Ammon's horn (tissue), 1 donor: ENCODE data around the gene CSAD.

Source experiments
- DNase-seq: peaks from one replicate; pipeline ENCODE4 v3.0.0-alpha.2; 2016; ENCODE audit warnings: low spot score

Gene CSAD

GRCh38 chr12:53199700-53200099 is 19.0 kb upstream of the CSAD start:
- DNase-seq = no peak

DNA sequence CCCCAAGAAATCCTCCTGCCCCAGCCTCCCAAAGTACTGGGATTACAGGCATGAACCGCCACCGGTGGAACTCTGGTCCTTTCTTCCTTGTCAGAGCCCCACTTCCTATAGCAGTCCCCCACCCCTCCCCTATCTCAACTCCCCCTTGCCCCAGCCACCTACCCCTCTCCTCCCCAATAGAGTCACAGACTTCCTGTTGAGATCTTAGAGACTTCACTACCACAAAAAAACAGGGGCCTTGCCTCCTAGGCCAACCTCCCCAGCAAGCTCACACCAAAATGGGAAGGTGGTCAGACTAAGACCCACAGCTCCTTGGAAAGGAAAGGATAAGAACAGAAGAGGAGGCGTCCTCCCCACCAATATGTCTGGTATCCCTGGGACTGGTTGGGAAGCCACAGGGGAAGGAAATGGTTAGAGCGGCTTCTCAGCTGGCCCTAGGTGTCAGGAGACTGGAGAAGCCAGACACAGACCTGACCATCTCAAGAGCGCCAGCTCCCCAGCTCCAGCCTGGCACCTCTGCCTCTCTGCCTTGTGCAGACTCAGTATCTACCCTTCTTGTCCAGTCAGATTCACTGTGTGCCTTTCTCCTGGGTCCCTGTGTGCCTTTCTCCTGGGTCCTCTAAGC is 17.9 kb upstream of the CSAD start:
- DNase-seq = no peak

- no peak for DNase-seq
Observed at GRCh38 chr12:53197011-53197640, 16.4 kb upstream of the CSAD start.

DNA sequence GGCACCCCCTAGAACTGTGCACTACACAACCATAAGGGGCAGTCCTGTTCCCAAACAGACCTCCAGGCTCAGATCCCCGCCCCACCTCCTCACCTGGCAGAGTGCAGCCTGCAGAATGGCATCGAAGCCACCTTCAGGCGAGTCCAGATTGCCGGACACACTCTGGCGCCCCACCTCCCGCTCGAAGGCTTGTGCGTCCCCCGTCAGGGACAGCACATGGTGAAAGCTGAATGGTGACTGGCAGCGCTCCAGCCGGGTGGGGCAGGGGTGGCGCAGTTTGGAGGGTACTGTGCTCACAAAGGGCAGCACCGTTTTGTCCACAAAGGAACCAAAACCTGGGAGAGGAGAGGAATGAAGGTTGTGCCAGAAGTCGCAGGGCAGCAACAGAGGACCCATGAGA is 15.8 kb upstream of the CSAD start:
- DNase-seq = no peak

- no peak for DNase-seq
Observed at GRCh38 chr12:53195516-53196420, 15.0 kb upstream of the CSAD start.

GRCh38 chr12:53194973-53195372 is 14.2 kb upstream of the CSAD start:
- DNase-seq = no peak

DNA sequence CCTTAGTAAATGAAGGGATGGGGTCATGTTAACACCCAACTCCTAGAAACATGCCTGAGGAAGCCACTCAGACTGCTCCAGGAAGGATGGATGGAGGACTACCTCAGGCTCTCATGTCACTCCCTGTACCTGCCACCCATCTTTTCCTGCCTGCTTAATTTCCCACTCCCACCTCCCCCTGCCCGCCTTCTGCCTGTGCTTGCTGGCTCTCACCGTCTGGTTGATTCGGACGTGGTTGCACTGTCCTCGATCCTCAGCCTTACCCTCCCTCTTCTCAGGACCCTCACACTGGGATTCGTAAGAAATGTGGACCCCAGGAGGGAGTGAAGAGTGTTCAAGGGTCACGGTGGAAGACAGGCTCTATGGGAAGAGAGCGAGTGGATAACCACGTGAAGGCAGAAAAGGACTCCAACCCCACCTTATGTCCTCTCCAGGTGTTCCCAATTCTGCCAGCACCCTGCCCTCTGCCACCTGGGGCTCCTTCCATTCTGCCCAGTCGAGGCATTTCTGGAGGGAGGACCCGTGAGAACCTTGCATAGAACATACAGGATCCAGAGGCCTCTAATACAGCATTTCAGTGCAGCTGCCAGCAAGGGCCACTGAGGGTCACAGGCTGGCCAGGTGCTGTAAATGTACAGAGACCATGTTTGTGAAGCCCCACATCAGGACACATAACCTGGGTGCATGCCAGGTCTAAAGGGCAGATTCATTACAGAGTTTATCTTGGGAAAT is 13.4 kb upstream of the CSAD start:
- DNase-seq = no peak

DNA sequence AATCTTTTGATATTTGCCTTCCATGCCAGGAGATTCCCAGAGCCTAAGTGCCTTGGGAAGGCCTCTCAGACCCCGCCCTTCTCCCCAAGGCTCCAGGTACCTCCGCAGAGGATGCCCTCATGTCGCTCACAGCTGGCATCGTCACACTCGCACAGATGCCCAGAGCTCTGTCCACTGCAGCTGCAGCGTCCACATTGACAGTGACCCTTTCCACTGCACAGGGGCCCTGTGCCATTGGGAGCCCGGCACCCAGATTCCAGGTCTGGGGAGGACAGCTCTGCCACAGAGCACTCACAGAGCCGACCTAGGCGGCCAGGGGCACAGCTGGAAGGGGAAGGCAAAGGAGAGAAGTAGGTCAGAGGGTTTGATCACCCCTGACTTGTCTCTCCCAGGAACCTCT is 12.3 kb upstream of the CSAD start:
- DNase-seq = no peak

DNA sequence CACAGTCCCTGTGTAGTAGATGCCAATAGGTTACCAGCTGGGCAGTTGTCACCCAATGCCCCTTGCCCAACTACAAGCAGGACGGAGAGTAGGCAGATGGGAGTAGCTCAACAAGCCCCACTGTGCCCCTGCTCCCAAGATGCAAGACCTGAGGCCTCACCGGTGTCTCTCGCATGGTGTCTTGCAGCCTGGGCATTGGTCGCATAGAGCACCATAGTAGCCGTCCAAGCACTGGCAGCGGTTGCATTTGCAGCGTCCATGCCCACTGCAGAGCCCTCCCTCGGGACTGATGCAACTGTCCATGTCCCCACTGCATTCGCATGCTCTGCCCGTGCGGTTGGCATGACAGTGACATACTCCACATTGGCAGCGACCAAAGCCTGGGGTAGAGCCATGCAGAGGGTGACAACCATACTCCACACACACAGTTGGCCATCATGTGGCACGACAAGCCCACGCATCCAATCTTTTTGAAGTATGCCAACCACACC is 11.9 kb upstream of the CSAD start:
- DNase-seq = no peak

- no peak for DNase-seq
Observed at GRCh38 chr12:53191885-53192530, 11.3 kb upstream of the CSAD start.

DNA sequence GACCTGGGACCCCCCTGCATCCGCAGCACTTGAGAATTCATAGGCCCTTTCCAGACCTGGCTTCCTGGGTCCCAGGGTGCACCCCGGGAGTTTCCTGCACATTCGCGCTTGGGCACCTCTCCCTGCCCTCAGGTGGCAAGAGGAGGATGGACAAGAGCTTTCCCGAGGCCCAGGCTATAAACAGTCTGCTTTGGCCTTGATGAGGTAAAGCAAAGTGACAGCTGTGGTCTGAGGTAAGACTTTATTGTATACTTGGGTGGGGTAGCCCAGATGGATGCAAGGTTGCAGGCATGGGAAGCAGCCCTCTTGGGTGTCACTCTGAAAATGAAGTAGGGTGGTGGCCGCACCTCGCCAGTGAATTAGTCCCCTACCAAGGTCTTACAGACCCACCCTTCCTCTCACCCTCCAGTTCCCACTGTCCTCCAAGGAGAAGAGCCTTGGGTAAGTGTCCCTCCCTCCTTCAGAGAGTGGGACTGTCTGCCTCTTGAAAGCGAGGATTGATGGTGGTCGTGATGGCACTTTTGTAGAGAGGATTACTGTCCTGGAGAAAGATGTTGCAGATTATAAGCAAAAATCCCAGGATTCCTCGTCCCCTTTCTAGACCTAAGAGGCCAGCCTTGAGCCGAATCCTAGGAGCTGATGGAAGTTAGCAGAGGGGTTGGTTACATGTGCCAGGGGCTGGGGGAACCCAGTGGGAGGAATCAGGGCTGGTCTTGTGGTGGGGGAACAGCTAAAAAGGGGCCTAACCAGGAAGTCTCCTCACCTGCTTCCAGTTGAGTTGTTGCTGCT is 10.6 kb upstream of the CSAD start:
- no peak for DNase-seq

- DNase-seq = no peak
Observed at GRCh38 chr12:53190108-53190729, 9.5 kb upstream of the CSAD start.

- DNase-seq = no peak
Observed at GRCh38 chr12:53187145-53187899, 6.6 kb upstream of the CSAD start.

DNA sequence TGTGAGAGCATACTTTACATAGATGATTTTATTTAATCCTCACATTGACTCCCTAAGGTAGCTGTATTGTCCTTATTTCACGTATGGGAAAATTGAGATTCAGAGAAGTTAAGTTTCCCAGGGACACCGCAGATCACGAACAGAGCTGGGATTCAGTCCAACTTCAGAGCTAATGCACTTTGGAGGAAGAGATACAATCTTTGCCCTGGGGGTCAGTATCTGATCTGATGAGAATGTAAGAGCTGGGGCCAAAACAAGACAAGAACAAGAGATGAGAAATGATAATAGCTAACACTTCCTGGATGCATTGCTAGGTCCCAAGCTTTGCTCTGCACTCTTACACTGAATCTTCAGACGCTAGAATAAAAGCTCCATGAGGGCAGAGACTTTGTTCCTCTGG is 6.0 kb upstream of the CSAD start:
- no peak for DNase-seq

DNA sequence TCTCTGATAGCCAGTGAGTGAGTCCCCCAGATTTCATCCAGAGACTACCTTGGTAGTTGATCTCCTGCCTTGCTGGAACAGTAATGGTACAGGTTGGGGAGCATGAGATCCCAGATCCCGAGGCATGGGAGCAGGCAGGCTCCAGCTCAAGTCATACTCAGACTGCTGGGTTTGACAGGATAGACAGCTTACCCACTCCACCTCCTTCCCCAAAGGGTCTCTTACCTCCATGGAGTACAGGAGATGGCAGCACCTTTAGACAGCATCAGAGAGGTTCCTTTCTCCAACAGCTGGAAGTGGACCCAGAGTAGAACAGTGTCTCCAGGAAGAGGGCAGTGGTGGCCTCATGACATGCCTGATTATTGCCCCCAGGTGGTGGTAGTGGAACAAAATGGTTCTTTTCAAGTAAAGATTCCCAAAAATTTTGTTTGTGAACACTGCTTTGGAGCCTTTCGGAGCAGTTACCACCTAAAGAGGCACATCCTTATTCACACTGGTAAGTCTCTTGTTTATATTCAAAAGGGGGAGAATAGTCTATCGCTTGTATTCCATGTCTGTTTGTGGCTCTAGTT is 4.9 kb upstream of the CSAD start:
- DNase-seq = no peak

GRCh38 chr12:53184828-53185227 is 4.1 kb upstream of the CSAD start:
- DNase-seq = no peak

DNA sequence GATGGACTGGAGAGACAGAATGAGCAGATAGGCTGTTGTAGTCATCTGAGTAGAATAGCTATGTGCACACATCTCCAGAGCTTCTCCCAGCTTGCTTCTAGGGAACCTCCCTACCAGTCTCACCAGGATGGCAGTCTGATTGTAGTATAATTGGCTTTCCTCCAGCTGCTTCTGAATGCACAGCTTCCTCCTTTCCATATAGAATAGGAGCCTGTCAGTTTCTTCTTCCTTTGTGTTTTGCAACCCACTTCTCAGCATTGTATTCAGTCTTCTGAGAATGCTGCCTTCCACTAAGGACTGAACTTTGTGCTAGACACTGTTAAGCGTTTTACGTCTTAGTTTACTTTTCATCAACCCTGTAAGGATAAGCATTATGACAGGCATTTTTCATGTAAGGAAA is 2.2 kb upstream of the CSAD start:
- DNase-seq = no peak

GRCh38 chr12:53181935-53182334 is 1.2 kb upstream of the CSAD start:
- DNase-seq = no peak

- DNase-seq = peak; percentile 80
Observed at GRCh38 chr12:53180931-53181645, 363 bp upstream of the CSAD start.
